ENCODE data around the gene LIMS1. TPM values are rescaled to one million over a fixed set of nuclear protein-coding genes. Genes with fewer than 3 reads are reported as not detected.
A peak's percentile ranks its signal among the peaks of the same experiment; 100 is the strongest.

The LIMS1 gene
- polyA plus RNA-seq, 2 donors, result 11.0 to 14.4 TPM

DNA sequence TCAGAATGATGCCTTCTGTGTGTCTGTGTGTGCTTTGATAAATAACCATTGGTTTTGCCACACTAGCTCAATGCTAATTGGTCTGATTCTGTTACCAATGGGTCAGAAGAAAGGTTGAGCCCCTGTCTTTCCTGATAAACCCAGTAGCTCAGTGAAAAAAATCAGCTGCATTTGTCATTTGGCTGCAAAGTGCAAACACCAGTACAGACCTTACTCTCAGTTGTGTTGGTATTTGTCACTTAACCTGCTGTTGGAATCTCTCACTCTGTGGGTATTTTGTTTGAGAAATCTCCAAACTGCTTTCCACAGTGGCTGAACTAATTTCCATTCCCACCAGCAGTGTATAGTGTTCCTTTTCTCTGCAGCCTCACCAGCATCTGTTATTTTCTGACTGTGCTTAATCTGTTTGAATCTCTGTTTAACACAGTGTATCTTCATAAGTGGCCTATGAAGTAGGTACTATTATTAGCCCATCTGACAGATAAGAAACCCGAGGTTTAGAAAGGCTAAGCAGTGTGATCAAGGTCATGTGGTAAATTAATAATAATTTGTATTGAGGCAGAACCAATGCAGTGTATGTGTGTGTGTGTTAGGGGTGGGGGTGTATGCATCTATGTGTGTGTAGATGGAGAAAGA lies 26.7 kb downstream of the LIMS1 start:
- 42 to 46% methylated on average over 1 of the region's 1 CpG for WGBS, 2 donors
- H3K4me1 ChIP-seq (ENCODE audit: control insufficient read depth in 2 of 2, insufficient read depth in 2 of 2, low read length in 1 of 2), result peaks cover 0 to 2% of the 10 kb centered on the region in 2 donors
- no peak overlapping the region for H3K27ac ChIP-seq (ENCODE audit: low read depth in 2 of 2, low read length in 1 of 2)
- no peaks in the 10 kb centered on the region for H3K9me3 ChIP-seq (ENCODE audit: control insufficient read depth in 2 of 2, insufficient read depth in 1 of 2, low read depth in 1 of 2, low read length in 1 of 2)
- no peaks in the 10 kb centered on the region for H3K36me3 ChIP-seq (ENCODE audit: control insufficient read depth in 2 of 2, insufficient read depth in 2 of 2, low read length in 1 of 2)
- H3K27me3 ChIP-seq (ENCODE audit: control insufficient read depth in 1 of 2, insufficient read depth in 2 of 2, low read length in 2 of 2), result no peaks in the 10 kb centered on the region
- H3K4me3 ChIP-seq (ENCODE audit: low read depth in 1 of 2, low read length in 2 of 2), result no peak overlapping the region

DNA sequence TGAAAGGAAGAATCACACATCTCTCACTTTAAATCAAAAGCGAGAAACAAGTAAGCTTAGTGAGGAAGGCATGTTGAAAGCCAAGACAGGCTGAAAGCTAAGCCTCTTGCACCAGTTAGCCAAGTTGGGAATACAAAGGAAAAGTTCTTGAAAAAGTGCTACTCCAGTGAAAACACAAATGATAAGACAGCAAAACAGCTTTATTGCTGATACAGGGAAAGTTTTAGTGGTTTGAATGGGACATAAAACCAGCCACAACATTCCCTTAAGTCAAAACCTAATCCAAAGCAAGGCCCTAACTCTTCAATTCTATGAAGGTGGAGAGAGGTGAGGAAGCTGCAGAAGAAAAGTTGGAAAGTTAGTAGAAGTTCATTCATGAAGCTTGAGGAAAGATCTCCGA lies 28.0 kb downstream of the LIMS1 start:
- H3K27me3 ChIP-seq (ENCODE audit: control insufficient read depth in 1 of 2, insufficient read depth in 2 of 2, low read length in 2 of 2), result no peaks in the 10 kb centered on the region
- 91 to 92% methylated on average over 2 of the region's 2 CpGs for WGBS, 2 donors
- no peak overlapping the region for H3K27ac ChIP-seq (ENCODE audit: low read depth in 2 of 2, low read length in 1 of 2)
- peaks cover 0 to 2% of the 10 kb centered on the region in 2 donors for H3K4me1 ChIP-seq (ENCODE audit: control insufficient read depth in 2 of 2, insufficient read depth in 2 of 2, low read length in 1 of 2)
- no peak overlapping the region for H3K4me3 ChIP-seq (ENCODE audit: low read depth in 1 of 2, low read length in 2 of 2)
- H3K36me3 ChIP-seq (ENCODE audit: control insufficient read depth in 2 of 2, insufficient read depth in 2 of 2, low read length in 1 of 2), result no peaks in the 10 kb centered on the region
- H3K9me3 ChIP-seq (ENCODE audit: control insufficient read depth in 2 of 2, insufficient read depth in 1 of 2, low read depth in 1 of 2, low read length in 1 of 2), result no peaks in the 10 kb centered on the region

DNA sequence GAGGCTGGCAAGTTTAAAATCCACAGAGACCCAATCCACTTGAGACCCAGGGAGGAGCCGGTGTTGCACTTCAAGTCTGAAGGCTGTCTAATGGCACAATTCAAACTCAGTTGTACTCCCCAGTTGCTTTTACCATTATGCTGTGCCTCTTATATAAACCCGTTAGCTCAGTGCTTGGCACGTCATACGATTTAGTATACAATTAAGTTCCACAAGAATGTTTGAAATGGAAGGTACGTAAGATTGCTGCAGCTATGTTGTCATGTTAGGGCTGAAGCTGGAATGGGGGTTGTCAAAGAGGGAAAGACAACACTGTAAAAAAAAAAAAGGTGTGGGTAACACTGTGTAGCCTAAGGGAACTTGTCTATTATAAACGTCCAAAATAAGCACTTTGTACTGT lies 30.2 kb downstream of the LIMS1 start:
- WGBS, 2 donors, result 68 to 77% methylated on average over 6 of the region's 6 CpGs
- Histone ChIP-seq H3K4me1 (ENCODE audit: control insufficient read depth in 2 of 2, insufficient read depth in 2 of 2, low read length in 1 of 2) (peaks cover 0 to 2% of the 10 kb centered on the region in 2 donors), H3K36me3 (ENCODE audit: control insufficient read depth in 2 of 2, insufficient read depth in 2 of 2, low read length in 1 of 2) (no peaks in the 10 kb centered on the region), H3K9me3 (ENCODE audit: control insufficient read depth in 2 of 2, insufficient read depth in 1 of 2, low read depth in 1 of 2, low read length in 1 of 2) (no peaks in the 10 kb centered on the region), H3K4me3 (ENCODE audit: low read depth in 1 of 2, low read length in 2 of 2) (no peak overlapping the region), H3K27ac (ENCODE audit: low read depth in 2 of 2, low read length in 1 of 2) (no peak overlapping the region), H3K27me3 (ENCODE audit: control insufficient read depth in 1 of 2, insufficient read depth in 2 of 2, low read length in 2 of 2) (no peaks in the 10 kb centered on the region)

DNA sequence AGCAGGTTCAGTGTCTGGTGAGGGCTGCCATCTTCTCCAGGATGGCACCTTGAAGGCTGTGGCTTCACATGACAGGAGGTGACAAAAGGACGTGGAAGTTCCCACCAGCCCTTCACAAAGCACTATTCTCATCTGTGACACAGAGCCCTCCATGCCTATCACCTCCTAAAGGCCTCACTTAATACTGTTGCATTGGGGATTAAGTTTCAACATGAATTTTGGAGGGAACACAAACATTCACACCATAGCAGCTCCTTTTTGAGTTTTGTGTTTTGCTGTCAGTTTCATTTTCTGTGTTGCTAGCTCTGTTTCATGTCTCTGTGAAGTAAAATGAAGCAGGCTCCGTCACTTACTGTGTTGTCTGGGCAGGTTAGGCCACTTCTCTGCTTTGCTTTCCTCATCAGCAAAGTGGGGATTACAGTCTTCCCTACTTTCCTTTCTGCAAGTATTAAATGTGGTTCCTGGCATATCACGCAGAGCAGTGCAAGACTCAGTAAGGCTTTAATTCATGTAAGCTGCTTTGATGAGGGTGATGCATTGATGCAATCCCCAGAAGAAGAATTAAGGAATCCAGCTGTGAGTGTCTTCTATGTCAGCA lies 31.6 kb downstream of the LIMS1 start:
- Histone ChIP-seq H3K27me3 (ENCODE audit: control insufficient read depth in 1 of 2, insufficient read depth in 2 of 2, low read length in 2 of 2) (no peaks in the 10 kb centered on the region), H3K4me1 (ENCODE audit: control insufficient read depth in 2 of 2, insufficient read depth in 2 of 2, low read length in 1 of 2) (peaks cover 0 to 2% of the 10 kb centered on the region in 2 donors), H3K4me3 (ENCODE audit: low read depth in 1 of 2, low read length in 2 of 2) (no peak overlapping the region), H3K36me3 (ENCODE audit: control insufficient read depth in 2 of 2, insufficient read depth in 2 of 2, low read length in 1 of 2) (no peaks in the 10 kb centered on the region), H3K9me3 (ENCODE audit: control insufficient read depth in 2 of 2, insufficient read depth in 1 of 2, low read depth in 1 of 2, low read length in 1 of 2) (no peaks in the 10 kb centered on the region), H3K27ac (ENCODE audit: low read depth in 2 of 2, low read length in 1 of 2) (peak overlapping the region; percentile 34 to 50)
- 49 to 57% methylated on average over 3 of the region's 3 CpGs for WGBS, 2 donors

DNA sequence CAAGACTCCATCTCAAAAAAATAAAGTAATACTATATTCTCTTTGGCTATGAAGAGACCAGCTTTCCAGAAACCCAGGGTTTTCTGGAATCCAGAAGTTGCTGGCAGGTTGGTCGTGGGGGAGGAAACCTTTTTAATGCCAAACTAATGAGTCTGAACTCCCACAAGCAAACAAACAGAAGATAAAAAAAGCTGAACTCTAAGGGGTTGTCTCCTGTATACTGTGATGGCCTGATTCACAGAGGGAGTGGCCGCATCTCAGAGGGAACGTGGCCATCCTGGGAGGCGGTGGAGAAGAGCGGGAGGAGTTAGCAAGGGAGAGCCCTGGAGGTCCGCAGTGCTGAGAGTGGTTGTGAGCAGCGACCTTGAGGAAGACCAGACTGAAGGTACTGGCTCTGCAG lies 36.1 kb downstream of the LIMS1 start:
- Histone ChIP-seq H3K4me3 (ENCODE audit: low read depth in 1 of 2, low read length in 2 of 2) (no peak overlapping the region), H3K27me3 (ENCODE audit: control insufficient read depth in 1 of 2, insufficient read depth in 2 of 2, low read length in 2 of 2) (no peaks in the 10 kb centered on the region), H3K4me1 (ENCODE audit: control insufficient read depth in 2 of 2, insufficient read depth in 2 of 2, low read length in 1 of 2) (peaks cover 0 to 2% of the 10 kb centered on the region in 2 donors), H3K36me3 (ENCODE audit: control insufficient read depth in 2 of 2, insufficient read depth in 2 of 2, low read length in 1 of 2) (no peaks in the 10 kb centered on the region), H3K9me3 (ENCODE audit: control insufficient read depth in 2 of 2, insufficient read depth in 1 of 2, low read depth in 1 of 2, low read length in 1 of 2) (no peaks in the 10 kb centered on the region), H3K27ac (ENCODE audit: low read depth in 2 of 2, low read length in 1 of 2) (no peak overlapping the region)
- WGBS, 2 donors, result 79 to 85% methylated on average over 7 of the region's 7 CpGs

DNA sequence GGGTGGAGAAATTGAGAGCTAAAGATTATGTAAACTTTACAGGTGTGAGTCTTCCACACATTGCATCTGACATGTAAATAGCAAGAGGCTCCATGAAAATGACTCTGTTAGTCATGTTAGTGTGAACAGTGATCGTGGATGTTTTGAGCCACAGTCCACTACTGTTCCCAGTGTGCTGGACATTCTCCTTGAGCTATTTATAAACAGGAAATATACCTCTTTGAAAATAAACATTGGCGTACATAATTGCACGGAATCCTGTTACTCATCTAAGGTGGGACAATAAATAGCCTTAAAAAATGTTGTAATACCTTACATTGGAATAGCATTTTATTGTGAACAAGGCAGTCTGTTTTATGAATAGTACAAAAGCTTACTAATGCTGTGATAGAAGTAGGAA lies 37.0 kb downstream of the LIMS1 start:
- Histone ChIP-seq H3K4me1 (ENCODE audit: control insufficient read depth in 2 of 2, insufficient read depth in 2 of 2, low read length in 1 of 2) (no peaks in the 10 kb centered on the region), H3K27ac (ENCODE audit: low read depth in 2 of 2, low read length in 1 of 2) (no peak overlapping the region), H3K4me3 (ENCODE audit: low read depth in 1 of 2, low read length in 2 of 2) (no peak overlapping the region), H3K9me3 (ENCODE audit: control insufficient read depth in 2 of 2, insufficient read depth in 1 of 2, low read depth in 1 of 2, low read length in 1 of 2) (no peaks in the 10 kb centered on the region), H3K36me3 (ENCODE audit: control insufficient read depth in 2 of 2, insufficient read depth in 2 of 2, low read length in 1 of 2) (no peaks in the 10 kb centered on the region), H3K27me3 (ENCODE audit: control insufficient read depth in 1 of 2, insufficient read depth in 2 of 2, low read length in 2 of 2) (no peaks in the 10 kb centered on the region)
- 67 to 69% methylated on average over 3 of the region's 3 CpGs for WGBS, 2 donors

DNA sequence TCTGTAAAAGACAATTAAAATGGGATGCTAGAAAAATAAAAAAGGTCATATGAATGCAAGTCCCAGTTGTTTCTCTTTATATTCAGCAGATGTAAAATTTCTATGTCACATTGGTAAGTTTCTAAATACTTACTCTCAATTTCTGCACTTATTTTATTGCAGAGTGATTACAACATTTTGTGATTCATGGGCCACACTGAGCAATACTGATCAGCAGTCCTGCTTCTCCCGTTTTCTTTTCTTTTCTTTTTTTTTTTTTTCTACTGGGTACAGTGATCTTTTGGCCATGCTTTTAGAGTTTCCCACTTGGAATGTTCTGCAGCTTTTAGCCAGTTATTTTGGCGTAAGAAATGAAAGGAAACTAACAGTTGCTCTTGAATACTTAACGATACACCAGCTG lies 38.8 kb downstream of the LIMS1 start:
- H3K27ac ChIP-seq (ENCODE audit: low read depth in 2 of 2, low read length in 1 of 2), result no peak overlapping the region
- no peaks in the 10 kb centered on the region for H3K9me3 ChIP-seq (ENCODE audit: control insufficient read depth in 2 of 2, insufficient read depth in 1 of 2, low read depth in 1 of 2, low read length in 1 of 2)
- WGBS, 2 donors, result 63 to 65% methylated on average over 3 of the region's 3 CpGs
- no peak overlapping the region for H3K4me3 ChIP-seq (ENCODE audit: low read depth in 1 of 2, low read length in 2 of 2)
- H3K27me3 ChIP-seq (ENCODE audit: control insufficient read depth in 1 of 2, insufficient read depth in 2 of 2, low read length in 2 of 2), result no peaks in the 10 kb centered on the region
- H3K36me3 ChIP-seq (ENCODE audit: control insufficient read depth in 2 of 2, insufficient read depth in 2 of 2, low read length in 1 of 2), result no peaks in the 10 kb centered on the region
- H3K4me1 ChIP-seq (ENCODE audit: control insufficient read depth in 2 of 2, insufficient read depth in 2 of 2, low read length in 1 of 2), result no peaks in the 10 kb centered on the region

DNA sequence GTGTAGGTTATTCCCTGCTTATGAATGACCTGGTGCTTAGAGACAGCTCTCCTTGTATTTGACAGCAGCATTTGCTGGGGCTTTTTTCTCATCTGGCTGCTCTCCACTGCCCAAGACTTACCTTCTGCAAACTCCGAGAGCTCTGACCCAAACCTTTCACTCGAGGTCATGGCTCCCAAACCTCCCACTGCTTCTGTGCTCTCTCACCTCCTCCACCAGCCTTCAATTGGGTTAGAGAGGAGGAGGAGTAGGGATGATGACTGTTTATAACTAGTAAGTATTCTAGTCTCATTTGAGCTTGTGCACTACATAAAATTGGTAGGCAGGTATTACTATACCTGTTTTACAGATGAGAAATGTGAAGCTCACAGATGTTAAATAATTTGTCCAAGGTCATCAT lies 40.1 kb downstream of the LIMS1 start:
- no peaks in the 10 kb centered on the region for H3K27me3 ChIP-seq (ENCODE audit: control insufficient read depth in 1 of 2, insufficient read depth in 2 of 2, low read length in 2 of 2)

DNA sequence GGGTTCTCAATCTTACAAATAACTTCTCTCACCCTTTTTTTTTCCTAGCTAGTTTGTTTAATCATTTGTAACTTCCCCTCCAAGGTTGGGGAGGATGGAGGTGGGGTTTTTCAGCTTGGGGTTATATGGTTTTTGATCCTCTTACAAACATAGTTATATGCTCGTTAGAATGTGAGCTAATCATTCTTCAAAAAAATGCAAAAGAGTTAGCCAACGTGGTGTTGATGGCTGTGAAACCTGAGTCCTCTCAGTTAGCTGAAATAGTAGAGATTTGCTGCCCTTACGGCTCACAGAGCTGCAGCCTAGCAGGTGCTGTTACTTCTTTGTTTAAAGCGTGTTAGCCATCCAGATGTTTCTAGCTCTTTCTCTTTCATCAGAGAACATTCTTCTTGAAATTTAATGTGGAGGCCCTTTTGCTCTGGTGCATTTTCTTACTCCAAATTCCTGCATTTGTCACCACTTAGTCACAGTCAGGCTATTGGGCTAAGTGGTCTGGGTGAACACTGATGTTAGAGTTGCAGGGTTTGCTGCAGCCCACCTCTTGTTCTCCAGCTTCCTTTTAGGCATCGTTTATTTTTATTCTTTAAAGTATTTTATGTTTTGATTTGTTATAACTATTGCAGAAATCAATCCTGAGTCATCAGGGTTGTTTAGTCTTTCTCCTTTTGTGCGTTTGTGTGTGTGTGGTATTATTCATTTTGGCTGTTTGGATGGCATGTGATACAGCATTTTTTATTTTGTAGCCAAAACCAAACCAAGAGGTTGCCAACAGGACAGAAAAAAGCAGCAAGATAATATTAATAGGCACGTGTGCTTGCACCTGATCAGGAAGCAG lies 41.1 kb downstream of the LIMS1 start:
- 38 to 46% methylated on average over 7 of the region's 7 CpGs for whole genome bisulfite sequencing, 2 donors
- no peaks in the 10 kb centered on the region for H3K27me3 ChIP-seq (ENCODE audit: control insufficient read depth in 1 of 2, insufficient read depth in 2 of 2, low read length in 2 of 2)
- H3K36me3 ChIP-seq (ENCODE audit: control insufficient read depth in 2 of 2, insufficient read depth in 2 of 2, low read length in 1 of 2), result no peaks in the 10 kb centered on the region
- H3K27ac ChIP-seq (ENCODE audit: low read depth in 2 of 2, low read length in 1 of 2), result no peak overlapping the region
- H3K4me1 ChIP-seq (ENCODE audit: control insufficient read depth in 2 of 2, insufficient read depth in 2 of 2, low read length in 1 of 2), result peaks cover 0 to 3% of the 10 kb centered on the region in 2 donors
- H3K4me3 ChIP-seq (ENCODE audit: low read depth in 1 of 2, low read length in 2 of 2), result no peak overlapping the region
- no peaks in the 10 kb centered on the region for H3K9me3 ChIP-seq (ENCODE audit: control insufficient read depth in 2 of 2, insufficient read depth in 1 of 2, low read depth in 1 of 2, low read length in 1 of 2)

More for the DNA sequence above, 40.1 kb downstream of the LIMS1 start:
- no peaks in the 10 kb centered on the region for H3K36me3 ChIP-seq (ENCODE audit: control insufficient read depth in 2 of 2, insufficient read depth in 2 of 2, low read length in 1 of 2)
- H3K27ac ChIP-seq (ENCODE audit: low read depth in 2 of 2, low read length in 1 of 2), result no peak overlapping the region
- H3K4me1 ChIP-seq (ENCODE audit: control insufficient read depth in 2 of 2, insufficient read depth in 2 of 2, low read length in 1 of 2), result no peaks in the 10 kb centered on the region
- no peak overlapping the region for H3K4me3 ChIP-seq (ENCODE audit: low read depth in 1 of 2, low read length in 2 of 2)
- 69 to 70% methylated on average over 2 of the region's 2 CpGs for WGBS, 2 donors
- H3K9me3 ChIP-seq (ENCODE audit: control insufficient read depth in 2 of 2, insufficient read depth in 1 of 2, low read depth in 1 of 2, low read length in 1 of 2), result no peaks in the 10 kb centered on the region
